WERI-Rb-1 (cell line): Measurements from ENCODE around the gene CRTC2.

Experiments used
- DNase-seq: peaks from one replicate; pipeline ENCODE4 v3.0.0-alpha.2; 2020
- H3K27ac ChIP-seq: fragments of 250-450 bp; sonication (Bioruptor Pico); 2 replicates; pipeline ENCODE4 v1.5.1; 2020; ENCODE audit warnings: mild to moderate bottlenecking, moderate library complexity
- H3K27me3 ChIP-seq: fragments of 250-450 bp; sonication (Bioruptor Pico); 2 replicates; pipeline ENCODE4 v1.5.1; 2021; ENCODE audit warnings: mild to moderate bottlenecking, low read depth, moderate library complexity; ENCODE audit not compliant: insufficient read depth, severe bottlenecking
- H3K36me3 ChIP-seq: fragments of 250-450 bp; sonication (Bioruptor Pico); 2 replicates; pipeline ENCODE4 v1.5.1; 2020; ENCODE audit warnings: mild to moderate bottlenecking, moderate library complexity
- H3K4me3 ChIP-seq: 2 replicates; pipeline ENCODE4 v1.5.1; 2011; ENCODE audit warnings: low read depth, mild to moderate bottlenecking, control low read depth, low read length
- H3K9me3 ChIP-seq: fragments of 250-450 bp; sonication (Bioruptor Pico); 2 replicates; pipeline ENCODE4 v1.5.1; 2021; ENCODE audit warnings: mild to moderate bottlenecking, moderate library complexity; ENCODE audit not compliant: severe bottlenecking
- CTCF ChIP-seq: IDR thresholded peaks from 2 replicates; pipeline ENCODE4 v1.5.1; 2011; ENCODE audit warnings: low read depth, mild to moderate bottlenecking, control low read depth, inconsistent platforms, low read length

The CRTC2 gene

GRCh38 chr1:153944005-153944826 is 14.2 kb downstream of the CRTC2 start:
- Histone ChIP-seq H3K9me3 (no peaks in the 10 kb centered on the region), H3K4me3 (no peak overlapping the region), H3K27me3 (no peaks in the 10 kb centered on the region), H3K36me3 (peaks cover 82% of the 10 kb centered on the region), H3K27ac (no peak overlapping the region)
- no peak for TF ChIP-seq CTCF
- DNase-seq = no peak

- Histone ChIP-seq H3K4me3 (no peak overlapping the region), H3K27me3 (no peaks in the 10 kb centered on the region), H3K9me3 (no peaks in the 10 kb centered on the region), H3K27ac (no peak overlapping the region), H3K36me3 (peaks cover 80% of the 10 kb centered on the region)
- no peak for TF ChIP-seq CTCF
- DNase-seq = no peak
Observed at GRCh38 chr1:153942766-153943549, 15.5 kb downstream of the CRTC2 start.

GRCh38 chr1:153941826-153942725 is 16.3 kb downstream of the CRTC2 start:
- peaks cover 80% of the 10 kb centered on the region for H3K36me3 ChIP-seq
- no peak for TF ChIP-seq CTCF
- H3K9me3 ChIP-seq = no peaks in the 10 kb centered on the region

GRCh38 chr1:153940756-153941155 is 17.7 kb downstream of the CRTC2 start:
- DNase-seq = no peak
- Histone ChIP-seq H3K27ac (no peak overlapping the region), H3K4me3 (no peak overlapping the region), H3K36me3 (peaks cover 92% of the 10 kb centered on the region), H3K9me3 (no peaks in the 10 kb centered on the region), H3K27me3 (no peaks in the 10 kb centered on the region)
- TF ChIP-seq CTCF = no peak

More at GRCh38 chr1:153941826-153942725, 16.3 kb downstream of the CRTC2 start:
- no peak overlapping the region for H3K4me3 ChIP-seq
- no peak overlapping the region for H3K27ac ChIP-seq
- no peaks in the 10 kb centered on the region for H3K27me3 ChIP-seq
- DNase-seq = no peak

GRCh38 chr1:153939476-153939875 is 18.9 kb downstream of the CRTC2 start:
- no peak overlapping the region for H3K4me3 ChIP-seq
- no peak for TF ChIP-seq CTCF
- H3K9me3 ChIP-seq = no peaks in the 10 kb centered on the region
- no peak for DNase-seq
- H3K36me3 ChIP-seq = peaks cover 99% of the 10 kb centered on the region
- no peaks in the 10 kb centered on the region for H3K27me3 ChIP-seq
- no peak overlapping the region for H3K27ac ChIP-seq
